Measurements from ENCODE around the gene LRP5.

Gene LRP5

GRCh38 chr11:68309621-68310185 is 2.7 kb upstream of the LRP5 start:
- no peak for DNase-seq (ENCODE audit: low read depth, low spot score)

GRCh38 chr11:68311160-68312116 is 953 bp upstream of the LRP5 start:
- no peak for DNase-seq (ENCODE audit: low read depth, low spot score)

- no peak for DNase-seq (ENCODE audit: low read depth, low spot score)
Observed at GRCh38 chr11:68312780-68313573, 586 bp downstream of the LRP5 start.

GRCh38 chr11:68313574-68314202 is 1.3 kb downstream of the LRP5 start:
- DNase-seq (ENCODE audit: low read depth, low spot score): no peak

GRCh38 chr11:68314203-68315170 is 2.1 kb downstream of the LRP5 start:
- no peak for DNase-seq (ENCODE audit: low read depth, low spot score)

- no peak for DNase-seq (ENCODE audit: low read depth, low spot score)
Observed at GRCh38 chr11:68315171-68315920, 3.0 kb downstream of the LRP5 start.

GRCh38 chr11:68317147-68317785 is 4.9 kb downstream of the LRP5 start:
- DNase-seq (ENCODE audit: low read depth, low spot score): no peak

- no peak for DNase-seq (ENCODE audit: low read depth, low spot score)
Observed at GRCh38 chr11:68321293-68322051, 9.1 kb downstream of the LRP5 start.

- DNase-seq (ENCODE audit: low read depth, low spot score): no peak
Observed at GRCh38 chr11:68322052-68322430, 9.7 kb downstream of the LRP5 start.

GRCh38 chr11:68324241-68324640 is 11.8 kb downstream of the LRP5 start:
- no peak for DNase-seq (ENCODE audit: low read depth, low spot score)

- DNase-seq (ENCODE audit: low read depth, low spot score): no peak
Observed at GRCh38 chr11:68324695-68325094, 12.3 kb downstream of the LRP5 start.

- DNase-seq (ENCODE audit: low read depth, low spot score): no peak
Observed at GRCh38 chr11:68325183-68325906, 13.0 kb downstream of the LRP5 start.

GRCh38 chr11:68325907-68326220 is 13.5 kb downstream of the LRP5 start:
- DNase-seq (ENCODE audit: low read depth, low spot score): no peak

GRCh38 chr11:68326334-68327215 is 14.2 kb downstream of the LRP5 start:
- DNase-seq (ENCODE audit: low read depth, low spot score): no peak

GRCh38 chr11:68327586-68328370 is 15.4 kb downstream of the LRP5 start:
- no peak for DNase-seq (ENCODE audit: low read depth, low spot score)

GRCh38 chr11:68328374-68329091 is 16.1 kb downstream of the LRP5 start:
- no peak for DNase-seq (ENCODE audit: low read depth, low spot score)

Measured in brain pericyte (primary cell).